HG03108 (cell line): ENCODE results near the gene LIME1.
A peak's percentile ranks its signal among the peaks of the same experiment; 100 is the strongest.
"Not testable (repeated sequence)": the region's sequence is repeated elsewhere in the genome, so short reads cannot be mapped to it uniquely, and the experiment has no call there.

Experiments used
- ATAC-seq: cut with Tn5 transposase; IDR thresholded peaks from one replicate; pipeline ENCODE4 v1.9.1; 2021; ENCODE audit warnings: moderate library complexity; ENCODE audit not compliant: unreplicated experiment

Gene LIME1

DNA sequence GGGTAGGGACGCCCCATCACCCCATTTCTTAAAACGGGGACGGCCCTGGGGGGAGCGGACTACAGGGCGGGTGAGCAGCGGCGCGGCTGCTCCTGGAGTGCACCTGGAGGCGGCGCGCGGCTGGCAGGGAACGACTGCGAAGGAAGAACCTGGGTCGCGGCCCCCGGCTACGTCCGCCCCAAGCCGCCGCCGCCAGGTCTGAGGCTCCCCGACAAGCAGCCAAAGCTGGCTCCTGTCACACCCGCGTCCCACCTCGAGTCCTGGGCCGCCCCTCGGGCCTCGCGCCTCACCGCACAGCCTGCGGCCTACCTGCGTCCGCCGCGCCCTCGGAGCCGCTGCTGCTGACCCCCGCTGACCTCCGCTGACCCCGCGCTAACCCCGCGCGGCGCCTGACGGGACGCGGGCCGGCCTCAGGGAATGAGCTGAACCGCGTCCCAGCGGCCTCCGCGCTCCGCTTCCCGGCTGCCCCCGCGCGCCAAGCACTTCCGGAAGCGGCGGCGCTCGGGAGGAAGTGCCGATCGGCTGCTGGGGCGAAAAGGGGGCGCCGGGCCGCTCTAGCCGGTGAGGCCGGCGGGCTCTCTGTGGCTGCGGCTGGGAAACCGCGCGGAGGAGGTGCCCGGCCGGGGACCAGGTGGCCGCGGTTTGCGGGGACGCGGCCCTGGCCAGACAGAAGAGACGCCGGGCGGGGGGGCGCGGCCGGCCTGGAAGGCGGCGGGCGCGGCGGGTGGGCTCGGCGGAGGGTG lies 28.7 kb upstream of the LIME1 start, which contains the start of the genes ARFRP1 and ZGPAT:
Gene ARFRP1 (minus strand): TSS at position 419 of the 743 bp plus-strand sequence. CDS start 885 bp downstream, outside the sequence.
Gene ZGPAT (plus strand): TSS at position 482 of the 743 bp plus-strand sequence. CDS start 542 bp downstream, outside the sequence.
- ATAC-seq, result peak; percentile 60

DNA sequence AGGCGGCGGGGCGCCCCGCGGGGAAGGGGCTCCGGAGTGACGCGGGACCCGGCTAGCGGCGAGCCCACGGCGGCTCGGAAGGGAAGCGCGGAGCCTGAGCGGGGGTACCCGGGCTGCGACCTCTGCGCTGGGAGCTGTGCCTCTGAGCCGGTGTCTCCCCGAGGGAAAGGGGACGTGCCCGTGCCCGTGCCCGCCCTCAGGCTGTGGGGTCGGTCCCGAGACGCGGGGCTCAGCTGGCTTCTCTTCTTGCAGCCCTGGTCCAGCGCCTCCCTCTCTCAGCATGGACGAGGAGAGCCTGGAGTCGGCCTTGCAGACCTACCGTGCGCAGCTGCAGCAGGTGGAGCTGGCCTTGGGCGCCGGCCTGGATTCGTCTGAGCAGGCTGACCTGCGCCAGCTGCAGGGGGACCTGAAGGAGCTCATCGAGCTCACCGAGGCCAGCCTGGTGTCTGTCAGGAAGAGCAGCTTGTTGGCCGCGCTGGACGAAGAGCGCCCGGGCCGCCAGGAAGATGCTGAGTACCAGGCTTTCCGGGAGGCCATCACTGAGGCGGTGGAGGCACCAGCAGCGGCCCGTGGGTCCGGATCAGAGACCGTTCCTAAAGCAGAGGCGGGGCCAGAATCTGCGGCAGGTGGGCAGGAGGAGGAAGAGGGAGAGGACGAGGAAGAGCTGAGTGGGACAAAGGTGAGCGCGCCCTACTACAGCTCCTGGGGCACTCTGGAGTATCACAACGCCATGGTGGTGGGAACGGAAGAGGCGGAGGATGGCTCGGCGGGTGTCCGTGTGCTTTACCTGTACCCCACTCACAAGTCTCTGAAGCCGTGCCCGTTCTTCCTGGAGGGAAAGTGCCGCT lies 27.9 kb upstream of the LIME1 start:
- peak; percentile 21 for ATAC-seq

DNA sequence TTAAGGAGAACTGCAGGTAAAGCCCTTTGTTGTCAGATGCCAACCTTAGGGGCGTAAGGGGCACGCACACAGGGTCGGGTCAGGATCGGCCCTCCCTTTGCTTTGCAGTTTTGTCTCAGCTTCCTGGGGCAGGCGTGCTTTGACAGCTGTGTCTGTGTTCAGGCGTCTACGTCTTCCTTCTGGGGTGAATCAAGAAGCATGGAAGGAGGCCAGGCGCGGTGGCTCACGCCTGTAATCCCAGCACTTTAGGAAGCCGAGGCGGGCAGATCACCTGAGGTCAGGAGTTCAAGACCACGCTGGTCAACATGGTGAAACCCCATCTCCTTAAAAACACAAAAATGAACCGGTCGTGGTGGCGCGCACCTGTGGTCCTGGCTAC lies 27.3 kb upstream of the LIME1 start:
- ATAC-seq, result no peak

DNA sequence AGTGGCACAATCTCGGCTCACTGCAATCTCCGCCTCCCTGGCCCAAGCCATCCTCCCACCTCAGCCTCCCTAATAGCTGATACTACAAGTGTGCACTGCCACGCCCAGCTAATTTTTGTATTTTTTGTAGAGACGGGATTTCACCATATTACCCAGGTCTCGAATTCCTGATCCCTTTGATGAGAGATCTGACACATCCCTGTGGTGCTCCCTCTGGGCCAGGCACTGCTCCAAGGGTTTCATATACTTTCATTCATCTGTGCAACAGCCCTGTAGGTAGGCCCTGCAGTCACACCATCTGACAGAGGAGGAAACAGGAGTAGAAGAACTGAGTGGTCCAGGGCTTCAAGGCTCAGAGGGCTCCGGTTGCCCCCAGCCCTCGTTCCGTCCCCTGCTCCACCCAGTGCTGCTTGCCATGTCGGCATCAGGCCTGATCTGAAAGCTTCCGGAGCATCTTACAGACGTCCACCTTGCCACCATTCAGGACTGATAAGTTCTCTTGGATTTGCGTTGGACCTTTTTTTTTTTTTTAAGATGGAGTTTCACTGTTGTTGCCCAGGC lies 25.3 kb upstream of the LIME1 start:
- ATAC-seq, result no peak

DNA sequence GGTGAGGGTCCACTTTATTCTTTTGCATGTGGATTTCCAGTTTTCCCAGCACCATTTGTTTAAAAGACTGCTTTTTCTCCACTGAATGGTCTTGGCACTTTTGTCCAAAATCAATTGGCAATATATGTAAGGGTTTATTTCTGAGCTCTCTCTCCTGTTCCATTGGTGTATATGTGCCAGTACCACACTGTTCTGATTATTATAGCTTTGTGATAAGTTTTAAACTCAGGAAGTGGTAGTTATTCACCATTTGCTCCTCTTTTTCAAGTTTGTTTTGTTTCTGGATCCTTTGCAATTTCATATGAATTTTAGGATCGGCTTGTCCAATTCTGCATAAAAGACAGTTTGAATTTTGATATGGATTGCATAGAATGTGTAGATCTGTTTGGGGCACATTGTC lies 24.3 kb upstream of the LIME1 start:
- no peak for ATAC-seq

DNA sequence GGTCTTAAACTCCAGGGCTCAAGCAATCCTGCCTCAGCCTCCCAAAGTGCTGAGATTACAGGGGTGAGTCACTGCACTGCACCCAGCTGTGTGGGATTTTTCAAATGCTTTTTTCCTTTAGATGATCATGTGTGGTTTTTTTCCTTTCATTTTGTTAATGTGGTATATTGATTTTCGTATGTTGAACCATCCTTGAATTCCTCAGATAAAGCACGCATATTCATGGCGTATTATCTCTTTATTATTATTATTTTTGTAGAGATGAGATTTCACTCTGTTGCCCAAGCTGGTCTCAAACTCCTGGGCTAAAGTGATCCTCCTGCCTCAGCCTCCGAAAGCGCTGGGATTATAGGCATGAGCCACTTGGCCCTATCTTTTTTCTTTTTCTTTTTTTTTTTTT lies 21.6 kb upstream of the LIME1 start:
- no peak for ATAC-seq

DNA sequence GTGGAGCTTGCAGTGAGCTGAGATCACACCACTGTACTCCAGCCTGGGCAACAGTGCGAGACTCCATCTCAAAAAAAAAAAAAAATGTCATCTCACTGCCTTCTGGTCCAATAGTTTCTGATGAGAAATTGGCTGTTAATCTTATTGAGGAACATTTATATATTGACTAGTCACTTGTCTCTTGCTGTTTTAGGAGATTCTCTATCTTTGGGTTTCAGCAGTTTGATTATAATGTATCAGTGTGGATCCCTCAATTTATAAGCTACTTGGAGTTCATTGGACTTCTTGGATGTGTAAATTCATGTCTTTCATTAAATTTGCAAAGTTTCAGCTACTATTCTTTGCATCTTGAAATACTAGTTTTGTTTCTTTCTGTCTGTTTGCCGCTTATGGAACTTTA lies 17.5 kb upstream of the LIME1 start:
- ATAC-seq, result no peak

DNA sequence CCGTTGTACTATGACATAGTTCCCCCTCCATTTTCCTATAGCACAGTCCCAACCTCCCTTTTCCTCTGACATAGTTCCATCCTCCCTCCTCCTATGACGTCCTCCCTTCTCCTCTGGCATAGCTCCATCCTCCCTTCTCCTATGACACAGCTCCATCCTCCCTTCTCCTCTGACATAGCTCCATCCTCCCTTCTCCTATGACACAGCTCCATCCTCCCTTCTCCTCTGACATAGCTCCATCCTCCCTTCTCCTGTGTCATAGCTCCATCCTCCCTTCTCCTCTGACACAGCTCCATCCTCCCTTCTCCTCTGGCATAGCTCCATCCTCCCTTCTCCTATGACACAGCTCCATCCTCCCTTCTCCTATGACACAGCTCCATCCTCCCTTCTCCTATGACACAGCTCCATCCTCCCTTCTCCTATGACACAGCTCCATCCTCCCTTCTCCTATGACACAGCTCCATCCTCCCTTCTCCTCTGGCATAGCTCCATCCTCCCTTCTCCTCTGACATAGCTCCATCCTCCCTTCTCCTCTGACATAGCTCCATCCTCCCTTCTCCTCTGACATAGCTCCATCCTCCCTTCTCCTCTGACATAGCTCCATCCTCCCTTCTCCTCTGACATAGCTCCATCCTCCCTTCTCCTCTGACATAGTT lies 13.4 kb upstream of the LIME1 start:
- not testable (repeated sequence) for ATAC-seq

DNA sequence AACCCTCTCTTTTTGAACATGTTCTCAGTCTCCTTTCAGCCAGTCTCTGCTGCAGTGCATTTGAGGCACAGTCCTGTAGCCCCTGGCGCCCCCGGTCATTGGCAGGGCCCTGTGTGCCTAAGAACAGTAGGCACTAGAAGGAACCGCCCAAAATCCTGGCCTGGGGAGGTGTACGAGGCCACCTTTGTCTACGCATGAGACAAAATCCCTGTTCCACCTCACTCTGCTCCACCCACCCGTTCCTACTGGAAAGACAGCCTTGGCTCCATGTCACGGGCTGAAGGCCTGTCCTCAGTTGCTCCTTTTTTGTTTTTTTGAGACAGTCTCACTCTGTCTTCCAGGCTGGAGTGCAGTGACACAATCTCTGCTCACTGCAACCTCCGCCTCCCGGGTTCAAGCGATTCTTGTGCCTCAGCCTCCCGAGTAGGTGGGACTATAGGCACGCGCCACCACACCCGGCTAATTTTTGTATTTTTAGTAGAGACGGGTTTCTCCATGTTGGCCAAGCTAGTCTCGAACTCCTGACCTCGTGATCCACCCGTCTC lies 6.2 kb upstream of the LIME1 start:
- not testable (repeated sequence) for ATAC-seq

DNA sequence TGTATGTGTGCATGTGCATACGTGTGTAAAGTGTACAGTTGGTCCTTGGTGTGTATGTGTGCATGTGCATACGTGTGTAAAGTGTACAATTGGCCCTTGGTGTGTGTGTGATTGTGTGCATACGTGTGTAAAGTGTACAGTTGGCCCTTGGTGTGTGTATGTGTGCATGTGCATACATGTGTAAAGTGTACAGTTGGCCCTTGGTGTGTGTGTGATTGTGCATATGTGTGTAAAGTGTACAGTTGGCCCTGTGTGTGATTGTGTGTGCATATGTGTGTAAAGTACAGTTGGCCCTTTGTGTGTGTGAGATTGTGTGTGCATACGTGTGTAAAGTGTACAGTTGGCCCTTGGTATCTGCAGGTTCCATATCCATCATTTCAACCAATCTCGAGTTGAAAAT lies 5.1 kb upstream of the LIME1 start:
- no peak for ATAC-seq

DNA sequence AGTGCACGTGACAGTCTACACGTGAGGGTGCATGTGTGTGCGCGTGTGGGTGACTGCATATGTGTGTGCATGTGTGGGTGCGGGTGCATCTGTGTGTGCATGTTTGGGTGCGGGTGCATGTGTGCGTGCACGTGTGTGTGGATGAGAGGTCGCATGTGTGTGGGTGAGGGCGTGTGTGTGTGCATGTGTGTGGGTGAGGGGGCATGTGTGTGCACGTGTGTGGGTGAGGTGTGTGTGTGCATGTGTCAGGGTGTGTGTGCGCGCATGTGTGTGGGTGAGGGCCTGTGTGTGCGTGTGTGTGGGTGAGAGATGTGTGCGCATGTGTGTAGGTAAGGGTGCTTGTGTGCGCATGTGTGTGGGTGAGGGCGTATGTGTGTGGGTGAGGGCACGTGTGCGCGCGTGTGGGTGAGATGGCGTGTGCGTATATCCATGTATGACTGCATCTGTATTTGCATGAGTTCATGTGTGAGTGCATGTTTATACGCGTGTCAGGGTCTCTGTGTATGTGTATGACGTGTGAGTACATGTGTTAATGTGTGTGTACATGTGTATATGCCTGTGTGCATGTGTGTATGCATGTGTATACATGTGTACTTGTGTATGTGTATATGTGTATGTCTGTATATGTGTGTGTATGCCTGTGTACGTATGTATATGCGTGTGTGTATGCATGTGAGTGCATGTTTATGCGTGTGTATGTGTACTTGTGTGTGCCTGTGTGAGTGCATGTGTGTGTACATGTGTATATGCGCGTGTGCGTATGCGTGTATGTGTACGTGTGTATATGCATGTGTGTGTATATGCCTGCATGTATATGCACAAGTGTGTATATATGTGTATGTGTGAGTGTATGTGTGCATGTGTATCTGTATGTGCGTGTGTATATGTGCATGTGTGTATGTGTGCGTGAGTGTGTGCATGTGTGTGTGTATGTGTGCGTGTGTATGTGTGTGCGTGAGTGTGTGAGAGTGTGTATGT lies 4.1 kb upstream of the LIME1 start:
- no peak for ATAC-seq

DNA sequence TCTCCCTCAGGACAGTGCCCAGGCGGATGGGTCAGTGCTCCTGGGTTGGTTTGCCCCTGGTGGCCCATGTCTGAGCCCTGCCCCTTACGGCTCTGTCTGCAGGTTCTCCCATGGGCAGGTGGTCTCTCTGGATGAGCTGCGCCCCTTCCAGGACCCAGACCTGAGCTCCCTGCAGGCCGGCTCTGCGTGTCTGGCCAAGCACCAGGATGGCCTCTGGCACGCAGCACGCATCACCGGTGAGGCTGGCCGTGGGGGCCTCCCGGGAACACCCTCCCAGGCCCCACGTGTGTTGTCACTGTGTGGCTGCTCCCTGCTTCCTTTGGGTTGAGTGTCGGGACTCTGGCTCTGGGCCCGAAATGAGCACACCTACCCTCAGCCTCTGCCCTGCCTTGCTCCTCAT lies 3.3 kb upstream of the LIME1 start:
- no peak for ATAC-seq

DNA sequence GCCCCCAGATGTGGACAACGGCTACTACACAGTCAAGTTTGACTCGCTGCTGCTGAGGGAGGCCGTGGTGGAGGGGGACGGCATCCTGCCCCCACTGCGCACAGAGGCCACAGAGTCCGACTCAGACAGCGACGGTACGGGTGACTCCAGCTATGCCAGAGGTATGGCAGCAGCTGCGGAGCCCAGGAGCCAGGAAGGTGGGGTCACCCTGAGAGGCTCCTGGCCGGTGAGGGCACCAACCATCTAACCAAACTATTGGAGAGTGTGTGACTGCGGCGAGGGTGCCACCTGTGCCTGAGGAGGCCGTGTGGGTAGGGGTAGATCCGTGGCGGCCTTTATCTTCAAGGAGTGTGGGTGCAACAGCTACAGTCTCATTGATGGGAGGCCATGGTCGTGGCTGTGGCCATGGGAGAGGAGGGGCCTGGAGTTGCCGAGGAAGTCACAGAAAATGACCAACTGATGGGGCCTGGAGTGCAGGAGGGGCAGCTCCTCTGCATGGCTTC lies 2.8 kb upstream of the LIME1 start:
- no peak for ATAC-seq

DNA sequence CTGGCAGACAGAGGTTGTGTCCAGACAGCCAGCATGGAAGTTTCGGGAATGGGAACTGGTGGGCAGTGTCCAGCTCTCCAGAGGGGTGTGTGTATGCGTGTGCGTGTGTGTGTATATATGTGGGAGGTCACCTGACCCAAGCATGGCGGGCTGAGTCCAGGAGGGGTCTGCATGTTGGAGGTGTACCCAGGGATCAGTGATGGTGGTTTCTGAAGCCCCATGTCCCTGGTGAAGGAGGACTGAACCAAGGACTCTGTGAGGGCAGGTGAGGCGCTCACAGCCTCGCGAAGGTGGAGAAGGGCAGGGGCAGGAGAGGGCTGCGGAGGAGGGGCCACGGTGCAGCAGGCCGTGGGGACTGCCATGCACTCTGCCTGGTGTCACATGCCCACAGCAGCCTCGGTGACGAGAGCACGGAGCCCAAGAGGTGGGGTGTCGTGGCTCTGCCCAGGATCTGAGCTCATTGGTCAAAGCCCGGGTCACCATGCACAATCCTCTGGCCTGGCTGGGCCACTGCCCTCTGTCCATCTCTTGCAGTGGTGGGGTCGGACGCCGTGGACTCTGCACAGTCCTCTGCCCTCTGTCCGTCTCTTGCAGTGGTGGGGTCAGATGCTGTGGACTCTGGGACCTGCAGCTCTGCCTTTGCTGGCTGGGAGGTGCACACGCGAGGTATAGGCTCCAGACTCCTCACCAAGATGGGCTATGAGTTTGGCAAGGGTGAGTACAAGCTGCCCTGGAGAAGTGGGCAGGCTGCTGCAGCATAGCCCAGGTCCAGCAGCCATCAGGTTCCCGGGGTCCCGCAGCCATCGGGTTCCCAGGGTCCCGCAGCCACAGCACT lies 2.1 kb upstream of the LIME1 start:
- no peak for ATAC-seq

DNA sequence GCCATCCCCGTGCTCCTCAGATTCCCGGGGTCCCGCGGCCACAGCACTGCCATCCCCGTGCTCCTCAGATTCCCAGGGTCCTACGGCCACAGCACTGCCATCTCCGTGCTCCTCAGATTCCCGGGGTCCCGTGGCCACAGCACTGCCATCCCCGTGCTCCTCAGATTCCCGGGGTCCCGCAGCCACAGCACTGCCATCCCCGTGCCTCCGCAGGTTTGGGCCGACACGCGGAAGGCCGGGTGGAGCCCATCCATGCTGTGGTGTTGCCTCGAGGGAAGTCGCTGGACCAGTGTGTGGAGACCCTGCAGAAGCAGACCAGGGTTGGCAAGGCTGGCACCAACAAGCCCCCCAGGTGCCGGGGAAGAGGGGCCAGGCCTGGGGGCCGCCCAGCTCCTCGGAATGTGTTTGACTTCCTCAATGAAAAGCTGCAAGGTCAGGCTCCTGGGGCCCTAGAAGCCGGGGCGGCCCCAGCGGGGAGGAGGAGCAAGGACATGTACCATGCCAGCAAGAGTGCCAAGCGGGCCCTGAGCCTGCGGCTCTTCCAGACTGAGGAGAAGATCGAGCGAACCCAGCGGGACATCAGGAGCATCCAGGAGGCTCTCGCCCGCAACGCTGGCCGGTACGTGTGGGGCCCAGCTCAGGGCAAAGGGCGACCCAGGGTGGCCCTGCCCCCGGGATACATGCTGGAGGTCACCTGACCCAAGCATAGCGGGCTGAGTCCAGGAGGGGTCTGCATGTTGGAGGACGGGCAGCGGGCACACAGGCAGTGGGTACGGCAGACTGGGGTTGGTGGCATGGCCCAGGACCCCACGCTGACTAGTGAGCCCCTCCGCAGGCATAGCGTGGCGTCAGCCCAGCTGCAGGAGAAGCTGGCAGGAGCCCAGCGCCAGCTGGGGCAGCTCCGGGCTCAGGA lies 1.3 kb upstream of the LIME1 start:
- ATAC-seq, result no peak

DNA sequence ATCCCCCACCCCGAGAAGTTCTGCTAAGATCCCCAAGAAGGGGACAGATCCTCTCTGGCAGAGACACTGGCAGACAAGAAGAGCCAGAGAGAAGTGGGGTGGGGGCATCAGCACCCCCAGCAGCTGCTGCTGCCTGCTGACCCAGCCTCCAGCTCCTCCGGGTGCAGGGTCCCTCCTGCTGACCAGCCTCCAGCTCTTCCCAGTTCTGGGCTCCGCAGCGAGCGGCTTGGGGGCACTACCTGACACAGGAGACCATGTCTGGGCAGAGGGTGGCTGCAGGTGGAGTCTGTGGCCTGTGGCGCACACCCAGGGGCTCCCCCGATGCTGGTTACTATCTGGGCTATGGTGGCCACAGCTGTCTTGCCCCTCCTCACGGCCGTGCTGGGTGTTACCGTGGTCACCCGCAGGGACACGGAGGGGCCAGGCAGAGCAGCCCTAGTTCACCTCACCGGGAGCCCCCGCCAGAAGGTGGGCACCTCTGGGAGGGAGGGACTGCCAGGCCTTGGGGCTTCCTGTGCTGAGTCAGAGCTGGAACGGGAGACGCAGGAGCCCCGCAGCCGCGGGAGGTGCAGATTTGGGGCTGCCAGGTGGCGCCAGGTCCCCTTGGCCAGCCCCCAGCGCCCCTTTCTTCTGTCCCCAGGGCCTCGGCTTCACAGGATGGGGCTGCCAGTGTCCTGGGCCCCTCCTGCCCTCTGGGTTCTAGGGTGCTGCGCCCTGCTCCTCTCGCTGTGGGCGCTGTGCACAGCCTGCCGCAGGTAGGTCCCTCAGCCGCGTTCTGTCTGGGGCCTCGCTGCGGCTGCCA lies 630 bp downstream of the LIME1 start:
- ATAC-seq, result no peak

DNA sequence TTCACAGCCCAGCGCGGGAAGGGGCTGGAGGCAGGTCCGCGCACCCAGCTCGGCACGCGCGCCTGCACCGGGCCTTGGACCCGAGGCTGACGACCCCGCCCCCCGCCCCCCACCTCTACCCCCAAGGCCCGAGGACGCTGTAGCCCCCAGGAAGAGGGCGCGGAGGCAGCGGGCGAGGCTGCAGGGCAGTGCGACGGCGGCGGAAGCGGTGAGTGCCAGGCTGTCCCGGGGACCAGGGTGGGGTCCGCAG lies 1.2 kb downstream of the LIME1 start:
- no peak for ATAC-seq
